ENCODE data around the gene URB1.

DNA sequence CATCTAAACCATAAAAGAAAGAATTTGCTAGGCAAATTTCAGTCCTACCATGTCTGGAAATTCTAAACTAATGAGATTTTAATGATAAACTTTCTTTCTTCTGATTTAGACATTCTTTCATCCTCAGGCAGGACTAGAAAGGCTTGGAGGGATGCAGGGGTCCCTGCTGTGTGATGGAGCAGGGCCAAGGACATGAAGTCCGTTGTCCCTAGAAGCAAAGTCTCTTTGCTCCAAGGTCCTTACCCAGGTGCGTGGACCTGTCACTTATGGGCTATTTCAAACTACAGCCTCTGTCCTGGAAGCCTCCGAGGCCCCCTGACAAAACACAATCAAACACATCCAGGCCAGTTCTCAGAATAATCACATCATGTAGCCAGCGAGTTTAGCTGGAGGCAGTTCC is 26.6 kb downstream of the URB1 start:
- no peak for TF ChIP-seq EZH2 (IDR thresholded peaks at IDR 0.05)
- TF ChIP-seq POLR2AphosphoS5 (IDR thresholded peaks at IDR 0.05; ENCODE audit: borderline replicate concordance, low read depth, low read length) = no peak
- no peak for TF ChIP-seq FOXP2 (optimal IDR thresholded peaks at IDR 0.05; ENCODE audit: control extremely low read depth, extremely low read length, insufficient read depth)

Measured in SK-N-MC (cell line).